Eye (tissue), 1 donor: ENCODE measurements around the gene CELA3A.
"Not testable (repeated sequence)": the region's sequence is repeated elsewhere in the genome, so short reads cannot be mapped to it uniquely, and the experiment has no call there.

Experiments
- DNase-seq: peaks from one replicate; pipeline ENCODE4 v3.0.0-alpha.2; 2015

The CELA3A gene

GRCh38 chr1:22001409-22001808 is at the start of gene CELA3A:
CELA3A (plus strand) TSS chr1:22001657; CDS start chr1:22001675, 18 bp downstream.
- no peak for DNase-seq

GRCh38 chr1:21952786-21953520 is 48.5 kb upstream of the CELA3A start:
- DNase-seq = no peak

- no peak for DNase-seq
These were observed 46.4 kb upstream of the CELA3A start for GRCh38 chr1:21955058-21955457.

GRCh38 chr1:21955501-21956281 is 45.8 kb upstream of the CELA3A start:
- no peak for DNase-seq

- no peak for DNase-seq
These were observed 44.5 kb upstream of the CELA3A start for GRCh38 chr1:21956720-21957552.

GRCh38 chr1:21961337-21961736 is 40.1 kb upstream of the CELA3A start:
- no peak for DNase-seq

- DNase-seq = no peak
These were observed 39.7 kb upstream of the CELA3A start for GRCh38 chr1:21961799-21962198.

- DNase-seq = peak; percentile 90
These were observed 37.8 kb upstream of the CELA3A start for GRCh38 chr1:21963477-21964217.

- no peak for DNase-seq
These were observed 35.0 kb upstream of the CELA3A start for GRCh38 chr1:21966247-21967000.

GRCh38 chr1:21967216-21967615 is 34.2 kb upstream of the CELA3A start:
- DNase-seq = not testable (repeated sequence)

GRCh38 chr1:21969066-21969465 is 32.4 kb upstream of the CELA3A start:
- not testable (repeated sequence) for DNase-seq

GRCh38 chr1:21970523-21970922 is 30.9 kb upstream of the CELA3A start:
- not testable (repeated sequence) for DNase-seq

GRCh38 chr1:21972973-21973441 is 28.4 kb upstream of the CELA3A start:
- not testable (repeated sequence) for DNase-seq

GRCh38 chr1:21973948-21974347 is 27.5 kb upstream of the CELA3A start:
- DNase-seq = not testable (repeated sequence)

GRCh38 chr1:21974699-21975098 is 26.8 kb upstream of the CELA3A start:
- not testable (repeated sequence) for DNase-seq

- DNase-seq = not testable (repeated sequence)
These were observed 26.2 kb upstream of the CELA3A start for GRCh38 chr1:21975296-21975695.

- DNase-seq = not testable (repeated sequence)
These were observed 24.7 kb upstream of the CELA3A start, which contains the start of gene CELA3B for GRCh38 chr1:21976703-21977239. CELA3B (plus strand) TSS chr1:21977022; CDS start chr1:21977040, 18 bp downstream.

GRCh38 chr1:21978209-21978608 is 23.2 kb upstream of the CELA3A start:
- not testable (repeated sequence) for DNase-seq

GRCh38 chr1:21980515-21981220 is 20.8 kb upstream of the CELA3A start:
- DNase-seq = not testable (repeated sequence)

GRCh38 chr1:21981253-21981652 is 20.2 kb upstream of the CELA3A start:
- DNase-seq = not testable (repeated sequence)
